GM19238 (cell line): Measurements from ENCODE around the gene CCDC9.
"Not testable (repeated sequence)": the region's sequence is repeated elsewhere in the genome, so short reads cannot be mapped to it uniquely, and the experiment has no call there.

Source experiments
- DNase-seq: peaks from one replicate; pipeline ENCODE4 v3.0.0; 2011; ENCODE audit warnings: low spot score; ENCODE audit not compliant: insufficient read length

CCDC9 gene

GRCh38 chr19:47232422-47233211 is 23.7 kb upstream of the CCDC9 start:
- no peak for DNase-seq

GRCh38 chr19:47236072-47236675 is 20.2 kb upstream of the CCDC9 start:
- DNase-seq = no peak

- no peak for DNase-seq
Measured at GRCh38 chr19:47239152-47239551, 17.2 kb upstream of the CCDC9 start.

- DNase-seq = peak; percentile 53
Measured at GRCh38 chr19:47239610-47240296, 16.6 kb upstream of the CCDC9 start.

GRCh38 chr19:47240556-47240955 is 15.8 kb upstream of the CCDC9 start:
- no peak for DNase-seq

GRCh38 chr19:47240996-47241918 is 15.1 kb upstream of the CCDC9 start:
- DNase-seq = peak; percentile 74

- no peak for DNase-seq
Measured at GRCh38 chr19:47241919-47242577, 14.3 kb upstream of the CCDC9 start.

GRCh38 chr19:47243364-47243775 is 13.0 kb upstream of the CCDC9 start:
- no peak for DNase-seq

GRCh38 chr19:47243776-47244547 is 12.4 kb upstream of the CCDC9 start:
- DNase-seq = peak; percentile 94

GRCh38 chr19:47247308-47247990 is 8.9 kb upstream of the CCDC9 start:
- peak; percentile 50 for DNase-seq

GRCh38 chr19:47253016-47253415 is 3.3 kb upstream of the CCDC9 start:
- not testable (repeated sequence) for DNase-seq

GRCh38 chr19:47253467-47253881 is 2.9 kb upstream of the CCDC9 start:
- DNase-seq = no peak

GRCh38 chr19:47253970-47254369 is 2.4 kb upstream of the CCDC9 start:
- no peak for DNase-seq

GRCh38 chr19:47256693-47257410 is 527 bp downstream of the CCDC9 start:
- peak; percentile 99 for DNase-seq

GRCh38 chr19:47257411-47258169 is 1.3 kb downstream of the CCDC9 start:
- DNase-seq = peak; percentile 59

GRCh38 chr19:47258434-47258833 is 2.1 kb downstream of the CCDC9 start:
- DNase-seq = no peak

- no peak for DNase-seq
Measured at GRCh38 chr19:47258895-47259555, 2.7 kb downstream of the CCDC9 start.
